Dendritic cell treated with granulocyte-macrophage colony-stimulating factor and Interleukin-4, amounts not matched to agents 40 ng/mL and 50 ng/mL, for 4 days (primary cell): ENCODE data around the gene NOM1.

Source experiments
- H3K27ac Mint-ChIP-seq: one replicate; pipeline ENCODE4 v1.8.0; 2022; ENCODE audit warnings: mild to moderate bottlenecking, mixed read lengths
- H3K27me3 Mint-ChIP-seq: one replicate; pipeline ENCODE4 v1.8.0; 2022; ENCODE audit warnings: mild to moderate bottlenecking, mixed read lengths
- H3K36me3 Mint-ChIP-seq: one replicate; pipeline ENCODE4 v1.8.0; 2022; ENCODE audit warnings: low read depth, mixed read lengths
- H3K4me1 Mint-ChIP-seq: one replicate; pipeline ENCODE4 v1.8.0; 2022; ENCODE audit warnings: low read depth, mixed read lengths
- H3K4me3 Mint-ChIP-seq: one replicate; pipeline ENCODE4 v1.8.0; 2022; ENCODE audit warnings: mild to moderate bottlenecking, moderate library complexity, mixed read lengths
- H3K9me3 Mint-ChIP-seq: one replicate; pipeline ENCODE4 v1.8.0; 2022; ENCODE audit warnings: mixed read lengths
- intact Hi-C: fragments of 100-400 bp; cut with micrococcal nuclease; formaldehyde crosslinking; loops from one replicate; pipeline ENCODE4 v1.15.0; 2022

NOM1 gene

DNA sequence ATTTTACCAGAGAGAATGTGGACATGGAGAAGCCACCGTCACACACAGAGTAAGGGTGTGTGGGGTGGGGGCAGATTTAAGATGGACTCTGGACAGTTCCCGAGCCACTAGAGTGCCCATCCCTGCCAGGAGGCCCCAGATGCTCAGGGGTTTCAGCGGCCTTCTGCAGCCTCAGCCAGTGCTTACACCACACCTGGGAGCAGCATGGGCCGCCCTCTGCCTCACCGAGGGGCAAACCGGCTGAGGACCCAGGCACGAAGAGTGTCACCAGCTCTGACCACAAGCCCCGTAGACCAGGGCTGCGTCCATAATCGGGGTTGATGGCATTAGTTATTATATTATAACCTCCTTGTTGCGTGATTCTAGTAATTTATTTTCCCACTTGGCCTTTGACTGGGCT lies 67.6 kb downstream of the NOM1 start:
- no peak overlapping the region for H3K27ac Mint-ChIP-seq
- peaks cover 5% of the 10 kb centered on the region for H3K4me1 Mint-ChIP-seq
- intact Hi-C loops: no loop called here
- no peak overlapping the region for H3K4me3 Mint-ChIP-seq
- no peaks in the 10 kb centered on the region for H3K9me3 Mint-ChIP-seq
- peaks cover 95% of the 10 kb centered on the region for H3K27me3 Mint-ChIP-seq
- H3K36me3 Mint-ChIP-seq: no peaks in the 10 kb centered on the region

DNA sequence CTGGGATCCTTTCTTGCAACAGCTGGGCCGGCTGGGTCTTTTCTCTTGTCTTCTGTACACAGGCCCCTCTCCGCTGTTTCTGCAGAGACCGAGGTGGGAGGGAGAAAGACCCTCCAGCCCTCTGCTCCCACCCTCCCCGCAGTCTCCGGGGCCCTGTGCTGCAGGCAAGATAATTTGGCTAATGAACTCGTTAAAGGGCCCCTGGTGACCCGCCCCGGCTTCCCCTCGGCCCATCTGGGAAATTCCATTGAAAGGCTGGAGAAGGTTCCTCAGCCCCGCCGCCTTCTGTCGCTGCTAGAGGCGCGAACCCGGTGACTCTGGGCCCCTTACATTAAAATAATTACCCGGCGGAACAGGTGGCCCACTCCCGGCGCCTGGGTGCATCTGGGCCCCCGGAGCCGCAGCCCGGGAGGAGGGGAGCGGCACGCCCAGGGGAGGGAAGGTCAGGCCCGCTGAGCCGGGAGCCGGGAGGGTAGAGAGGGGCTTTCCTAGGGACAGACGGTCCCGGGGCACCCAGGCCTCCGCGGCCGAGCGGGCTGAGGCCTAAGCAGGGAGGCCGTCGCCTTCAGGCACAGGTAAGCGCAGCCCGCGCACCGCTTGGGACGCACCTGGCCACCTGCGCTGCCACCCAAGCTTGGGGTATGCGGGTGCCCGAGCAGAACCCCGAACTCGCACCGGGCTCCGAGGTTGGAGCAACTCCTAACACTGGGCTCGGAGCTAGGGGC lies 68.3 kb downstream of the NOM1 start:
- H3K27me3 Mint-ChIP-seq: peaks cover 95% of the 10 kb centered on the region
- H3K4me3 Mint-ChIP-seq: no peak overlapping the region
- H3K4me1 Mint-ChIP-seq: peaks cover 5% of the 10 kb centered on the region
- no peaks in the 10 kb centered on the region for H3K9me3 Mint-ChIP-seq
- intact Hi-C loops: no loop called here
- no peak overlapping the region for H3K27ac Mint-ChIP-seq
- no peaks in the 10 kb centered on the region for H3K36me3 Mint-ChIP-seq

DNA sequence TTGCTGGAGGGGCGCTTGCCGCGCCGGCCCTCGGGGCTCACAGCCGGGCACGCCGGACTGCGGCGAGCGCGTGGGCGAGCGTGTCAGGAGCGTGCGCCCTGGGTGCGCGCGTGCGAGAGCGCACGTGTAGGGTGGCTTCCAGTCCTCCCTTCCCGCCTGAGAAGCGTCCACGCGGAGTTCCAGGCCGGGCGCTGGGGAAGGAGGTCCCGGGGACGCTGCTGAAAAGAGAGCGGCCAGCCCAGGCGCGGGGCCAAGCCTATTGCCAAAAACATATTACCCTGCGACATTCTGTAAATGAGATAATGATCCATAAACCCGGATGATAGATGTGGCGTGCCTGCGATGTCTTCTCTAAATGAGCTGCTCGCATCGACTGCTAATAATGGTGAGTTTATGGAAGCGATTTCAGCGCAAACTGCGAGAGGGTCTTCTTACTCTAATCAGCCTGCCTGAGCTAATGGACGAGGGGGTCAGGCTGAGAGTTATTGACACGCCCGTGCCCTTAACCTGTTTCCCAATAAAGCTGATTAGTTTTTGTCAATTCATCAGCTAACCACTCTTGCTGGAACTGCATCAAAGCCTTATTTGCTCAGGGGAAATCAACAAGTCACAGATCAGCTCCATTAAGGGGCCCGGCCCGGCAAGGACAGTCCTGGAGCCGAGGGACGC lies 69.0 kb downstream of the NOM1 start:
- H3K4me3 Mint-ChIP-seq: no peak overlapping the region
- peaks cover 95% of the 10 kb centered on the region for H3K27me3 Mint-ChIP-seq
- no peak overlapping the region for H3K27ac Mint-ChIP-seq
- H3K4me1 Mint-ChIP-seq: peaks cover 5% of the 10 kb centered on the region
- H3K36me3 Mint-ChIP-seq: no peaks in the 10 kb centered on the region
- no peaks in the 10 kb centered on the region for H3K9me3 Mint-ChIP-seq
- intact Hi-C loops: no loop called here

DNA sequence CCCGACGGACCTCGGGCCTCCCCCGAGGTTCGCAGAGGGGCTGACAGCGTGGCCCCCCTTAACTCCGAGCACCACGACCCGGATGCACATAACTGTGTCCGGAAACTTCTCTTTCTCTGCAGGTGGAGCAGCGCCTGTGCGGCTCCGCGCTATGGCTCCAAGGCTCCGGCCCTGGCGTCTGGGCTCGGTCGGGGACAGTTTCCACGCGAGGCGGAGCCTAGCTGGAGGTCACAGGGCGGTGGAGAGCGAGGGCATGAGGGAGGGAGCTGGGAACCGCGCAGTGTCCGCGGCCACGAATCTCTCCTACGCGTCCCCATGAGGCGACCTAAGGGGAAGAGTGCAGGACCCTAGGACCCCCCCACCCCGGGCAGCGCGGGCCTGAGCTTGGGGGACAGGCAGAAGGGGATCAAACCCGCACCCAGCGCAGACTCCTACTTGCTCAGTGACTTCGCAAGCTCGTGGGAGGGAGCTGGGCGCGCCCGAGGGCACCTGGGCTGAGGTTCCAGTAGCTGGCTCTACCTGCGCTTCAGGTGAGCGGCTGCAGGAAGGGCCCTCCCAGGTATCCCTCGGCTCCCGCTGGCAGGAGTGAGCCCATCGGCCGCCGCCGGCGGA lies 69.6 kb downstream of the NOM1 start:
- Mint-ChIP-seq H3K36me3 (no peaks in the 10 kb centered on the region), H3K4me3 (no peak overlapping the region)
- intact Hi-C loops: no loop called here

GRCh38 chr7:157019718-157020451 lies 70.4 kb downstream of the NOM1 start:
- no peaks in the 10 kb centered on the region for H3K36me3 Mint-ChIP-seq
- no peaks in the 10 kb centered on the region for H3K9me3 Mint-ChIP-seq
- H3K27me3 Mint-ChIP-seq: peaks cover 93% of the 10 kb centered on the region
- peaks cover 5% of the 10 kb centered on the region for H3K4me1 Mint-ChIP-seq
- no peak overlapping the region for H3K4me3 Mint-ChIP-seq
- no peak overlapping the region for H3K27ac Mint-ChIP-seq
- intact Hi-C loops: no loop called here

More for the DNA sequence above, 69.6 kb downstream of the NOM1 start:
- peaks cover 93% of the 10 kb centered on the region for H3K27me3 Mint-ChIP-seq
- no peak overlapping the region for H3K27ac Mint-ChIP-seq
- peaks cover 5% of the 10 kb centered on the region for H3K4me1 Mint-ChIP-seq
- no peaks in the 10 kb centered on the region for H3K9me3 Mint-ChIP-seq

DNA sequence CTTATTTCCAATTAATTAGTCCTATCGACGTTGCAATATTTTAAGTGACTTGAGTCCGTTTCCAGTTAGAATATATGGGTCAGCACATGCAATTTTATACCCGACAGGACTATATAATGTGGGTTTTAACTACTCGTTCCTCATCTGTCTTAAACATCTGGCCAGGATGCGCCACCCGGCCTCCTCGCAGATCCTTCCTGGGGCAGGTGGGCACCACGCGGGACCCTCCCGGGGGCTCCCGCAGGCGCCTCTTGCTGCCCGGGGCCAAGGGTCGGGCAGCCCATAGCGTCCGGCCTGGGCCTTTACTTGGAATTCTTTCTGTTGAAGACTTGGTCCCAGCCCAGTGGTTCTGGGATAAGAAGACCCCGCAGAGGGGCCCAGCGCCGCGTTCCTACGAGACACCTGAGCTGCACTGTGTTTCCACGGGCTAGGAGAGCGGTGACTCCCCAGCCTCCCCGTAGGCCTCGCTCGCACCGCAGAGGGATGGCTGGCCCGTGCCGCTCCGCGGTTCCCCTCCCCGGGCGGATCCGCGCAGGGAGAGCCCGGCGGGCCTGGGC lies 71.1 kb downstream of the NOM1 start:
- H3K27ac Mint-ChIP-seq: no peak overlapping the region
- no peak overlapping the region for H3K4me3 Mint-ChIP-seq
- H3K27me3 Mint-ChIP-seq: peaks cover 93% of the 10 kb centered on the region
- peaks cover 5% of the 10 kb centered on the region for H3K4me1 Mint-ChIP-seq
- H3K36me3 Mint-ChIP-seq: no peaks in the 10 kb centered on the region
- no peaks in the 10 kb centered on the region for H3K9me3 Mint-ChIP-seq
- intact Hi-C loops: no loop called here

- Mint-ChIP-seq H3K27me3 (peaks cover 90% of the 10 kb centered on the region), H3K27ac (no peak overlapping the region), H3K36me3 (no peaks in the 10 kb centered on the region), H3K4me3 (no peak overlapping the region), H3K9me3 (no peaks in the 10 kb centered on the region), H3K4me1 (peaks cover 5% of the 10 kb centered on the region)
- intact Hi-C loops: no loop called here
Observed at GRCh38 chr7:157021071-157021870, 71.8 kb downstream of the NOM1 start.

- Mint-ChIP-seq H3K9me3 (no peaks in the 10 kb centered on the region), H3K27ac (no peak overlapping the region), H3K4me3 (no peak overlapping the region), H3K4me1 (peaks cover 5% of the 10 kb centered on the region), H3K36me3 (no peaks in the 10 kb centered on the region), H3K27me3 (peaks cover 90% of the 10 kb centered on the region)
- intact Hi-C loops: no loop called here
Observed at GRCh38 chr7:157021871-157022680, 72.6 kb downstream of the NOM1 start.
